Endothelial cell of umbilical vein (primary cell): ENCODE data around the gene RAMP1. TPM values are rescaled to one million over a fixed set of nuclear protein-coding genes. Genes with fewer than 3 reads are reported as not detected.

Source experiments
- BruUV-seq: library from RNA; stranded (reverse); fragments of 400-500 nt; replicated peaks from 2 replicates; lab custom pipeline; 2021; lab: Mats Ljungman, UMichigan
- CTCF ChIA-PET: fragments of 300-600, 350-600 bp; sonication (Branson Sonifier 250); formaldehyde crosslinking; loops from one replicate; lab custom pipeline; 2021; ENCODE audit warnings: antibody characterized with exemption, inconsistent platforms; lab: Charles Lee
- POLR2A ChIA-PET: fragments of 300-600, 350-600 bp; sonication (Branson Sonifier 250); formaldehyde crosslinking; loops from one replicate; lab custom pipeline; 2021; ENCODE audit warnings: antibody characterized with exemption, inconsistent platforms; lab: Charles Lee
- DNase-seq: peaks from one replicate; pipeline ENCODE4 v3.0.0-alpha.2; 2011; ENCODE audit warnings: low read depth, low spot score
- FAIRE-seq: peaks from 2 replicates; lab custom pipeline; 2011; peaks lifted over from hg19 to GRCh38; lab: Jason Lieb, UNC
- H2AFZ ChIP-seq: 2 replicates; pipeline ENCODE4 v1.6.0; 2012; ENCODE audit warnings: low read depth, low read length, control low read depth, inconsistent platforms
- H3K27ac ChIP-seq: 2 replicates; pipeline ENCODE4 v1.5.1; 2011; ENCODE audit warnings: low read depth, mild to moderate bottlenecking, control low read depth, low read length, moderate library complexity; ENCODE audit not compliant: insufficient read depth
- H3K27me3 ChIP-seq, 2 experiments: 2 replicates each; pipeline versions ENCODE4 v1.6.0 to v1.6.1; 2011; ENCODE audit warnings: low read length in 2 of 2, mixed read lengths in 1 of 2; ENCODE audit not compliant: control insufficient read depth in 2 of 2, insufficient read depth in 2 of 2
- H3K36me3 ChIP-seq, 2 experiments: 2 replicates in 1 of 2; 3 replicates in 1 of 2; pipeline ENCODE4 v1.5.1; 2011; ENCODE audit warnings: low read length in 2 of 2, mild to moderate bottlenecking in 1 of 2, moderate library complexity in 1 of 2; ENCODE audit not compliant: control insufficient read depth in 2 of 2, insufficient read depth in 2 of 2; ENCODE audit errors: extremely low read depth in 1 of 2
- H3K4me1 ChIP-seq: 3 replicates; pipeline ENCODE4 v1.5.1; 2011; ENCODE audit warnings: mild to moderate bottlenecking, low read length; ENCODE audit not compliant: control insufficient read depth, insufficient read depth; ENCODE audit errors: extremely low read depth
- H3K4me2 ChIP-seq: 2 replicates; pipeline ENCODE4 v1.6.1; 2011; ENCODE audit warnings: low read length, control low read depth, mixed read lengths; ENCODE audit not compliant: insufficient read depth
- H3K4me3 ChIP-seq, 3 experiments: fragments of 200-600 bp in 1 of 3; sonication (generic), shearing (Covaris generic) in 1 of 3; replicated peaks in 1 of 3; 2 replicates each; pipeline ENCODE4 v1.5.1; 2011 to 2016; ENCODE audit warnings: control low read depth in 3 of 3, low read length in 3 of 3, mild to moderate bottlenecking in 2 of 3, inconsistent platforms in 1 of 3, low read depth in 1 of 3, moderate library complexity in 1 of 3; ENCODE audit not compliant: insufficient read depth in 1 of 3
- H3K79me2 ChIP-seq: 2 replicates; pipeline ENCODE4 v1.6.0; 2012; ENCODE audit warnings: low read length, inconsistent platforms; ENCODE audit not compliant: control insufficient read depth, insufficient read depth
- H3K9ac ChIP-seq: replicated peaks from 2 replicates; pipeline ENCODE3; 2011; ENCODE audit warnings: low read length, control low read depth; ENCODE audit not compliant: insufficient read depth; ENCODE audit errors: extremely low read depth
- H3K9me1 ChIP-seq: replicated peaks from 3 replicates; pipeline ENCODE4 v1.6.0; 2011; ENCODE audit warnings: mild to moderate bottlenecking, low read length; ENCODE audit not compliant: control insufficient read depth, insufficient read depth; ENCODE audit errors: extremely low read depth
- H3K9me3 ChIP-seq: replicated peaks from 2 replicates; pipeline ENCODE4 v1.5.1; 2012; ENCODE audit warnings: low read length, inconsistent platforms; ENCODE audit not compliant: control insufficient read depth, insufficient read depth
- H4K20me1 ChIP-seq: replicated peaks from 2 replicates; pipeline ENCODE3; 2011; ENCODE audit warnings: mild to moderate bottlenecking, low read length; ENCODE audit not compliant: control insufficient read depth, insufficient read depth; ENCODE audit errors: extremely low read depth
- EZH2 ChIP-seq: IDR thresholded peaks from 2 replicates; pipeline ENCODE4 v1.6.1; 2012; ENCODE audit warnings: borderline replicate concordance, low read depth, mild to moderate bottlenecking, moderate library complexity, low read length, inconsistent platforms; ENCODE audit not compliant: severe bottlenecking
- FOS ChIP-seq: IDR thresholded peaks from 2 replicates; pipeline ENCODE4 v1.6.1; 2011; ENCODE audit warnings: mild to moderate bottlenecking, low read length, moderate library complexity, borderline replicate concordance; ENCODE audit not compliant: insufficient read depth
- GATA2 ChIP-seq: IDR thresholded peaks from 2 replicates; pipeline ENCODE4 v1.7.0; 2011; ENCODE audit warnings: low read depth, mild to moderate bottlenecking, moderate library complexity, mixed read lengths, low read length; ENCODE audit not compliant: insufficient read length, insufficient read depth
- JUN ChIP-seq: IDR thresholded peaks from 2 replicates; pipeline ENCODE4 v1.6.1; 2011; ENCODE audit warnings: borderline replicate concordance, low read depth; ENCODE audit not compliant: insufficient read length, insufficient read depth
- MYC ChIP-seq: IDR thresholded peaks from one replicate; pipeline ENCODE4 v1.6.1; 2011; ENCODE audit warnings: mild to moderate bottlenecking, low read depth, low read length
- POLR2A ChIP-seq: IDR thresholded peaks from 2 replicates; pipeline ENCODE4 v1.6.1; 2012; ENCODE audit warnings: low read depth, mild to moderate bottlenecking, control low read depth, low read length
- POLR2AphosphoS5 ChIP-seq: IDR thresholded peaks from 2 replicates; pipeline ENCODE4 v1.6.1; 2012; ENCODE audit warnings: low read depth, mild to moderate bottlenecking, control low read depth, low read length, moderate library complexity; ENCODE audit not compliant: insufficient read depth
- dilution Hi-C: fragments of 300-500 bp; cut with MboI; formaldehyde crosslinking; loops from one replicate; pipeline ENCODE4 v1.15.0; 2019; ENCODE audit warnings: low sequenced_read_pairs; ENCODE audit not compliant: extremely low pct_ligation_motif_present
- intact Hi-C: fragments of 100-400 bp; cut with micrococcal nuclease; formaldehyde crosslinking; loops from one replicate; pipeline ENCODE4 v1.10.0; 2022
- polyA plus RNA-seq, 4 experiments: library from polyadenylated mRNA; depleted of rRNA in 3 of 4; stranded (reverse) in 3 of 4; unstranded in 1 of 4; fragments of >200 nt; gene quantifications; 2 replicates each; pipeline versions ENCODE4 v1.2.1 to v1.2.3, GENCODE V29; 2011 to 2012; ENCODE audit warnings: missing spikeins in 1 of 4
- total RNA-seq: library from RNA; stranded (reverse); gene quantifications from 2 replicates; pipeline ENCODE4 v1.2.3, GENCODE V29; 2021
- TF ChIP-seq, protein P1 (sequence below), 2 donors: IDR thresholded peaks; 1 replicate in 1 of 2; 2 replicates in 1 of 2; pipeline ENCODE4 v1.5.1; 2011; ENCODE audit warnings: low read length in 2 of 2, mild to moderate bottlenecking in 2 of 2, moderate library complexity in 2 of 2, control low read depth in 1 of 2, inconsistent platforms in 1 of 2, low read depth in 1 of 2; ENCODE audit not compliant: insufficient read depth in 1 of 2; ENCODE audit errors: extremely low read depth in 1 of 2
- TF ChIP-seq, protein P2 (sequence below): IDR thresholded peaks from 2 replicates; pipeline ENCODE4 v1.6.1; 2011; ENCODE audit not compliant: insufficient read depth, insufficient read length

The RAMP1 gene
- total and polyA plus RNA-seq, 2 donors (not counting 3 experiments of a cell fraction or from before 2014, with no cell fraction given): 0.18 TPM; not detected in 1

DNA sequence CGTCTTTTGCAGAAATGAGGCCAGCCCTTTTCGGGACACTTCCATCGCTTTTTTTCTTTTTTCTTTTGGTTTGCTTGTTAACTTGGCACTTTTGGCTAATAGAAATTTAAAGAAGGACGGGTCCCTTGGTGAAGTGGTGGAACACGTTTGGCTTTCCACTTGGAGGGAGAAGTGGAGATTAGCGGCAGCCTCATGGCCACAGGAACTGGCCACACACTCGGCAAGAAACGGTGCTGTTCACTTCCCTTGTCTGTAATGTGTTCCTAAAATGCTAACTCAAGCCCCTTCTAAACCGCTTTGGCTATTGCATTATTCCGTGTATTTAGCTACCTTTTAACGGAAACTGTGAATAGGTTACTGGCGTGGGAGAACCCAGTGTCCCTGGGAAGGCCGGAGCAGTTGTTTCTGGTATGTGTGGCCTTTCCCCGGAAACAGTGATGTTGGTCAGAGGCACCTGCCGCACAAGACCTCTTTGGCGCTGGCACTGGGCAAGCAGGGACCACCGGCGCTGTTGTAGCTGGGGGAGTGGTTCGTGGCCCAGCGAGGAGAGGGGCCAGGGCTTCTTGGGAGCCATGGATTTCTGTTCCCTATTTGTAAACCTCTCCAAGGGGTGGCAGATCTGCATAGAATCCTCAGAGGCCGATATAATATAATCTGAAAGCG is 981 bp downstream of the RAMP1 start:
- no peaks in the 10 kb centered on the region for H3K79me2 ChIP-seq
- H3K4me3 ChIP-seq: no peak overlapping the region
- H2AFZ ChIP-seq: no peak overlapping the region
- DNase-seq (no peak), FAIRE-seq (no peak)
- no peak overlapping the region for H3K27ac ChIP-seq
- no peaks in the 10 kb centered on the region for H3K9me1 ChIP-seq
- no peaks in the 10 kb centered on the region for H3K4me1 ChIP-seq
- ChIA-PET POLR2A (no interaction called here), CTCF (interaction anchor here (1.1 kb wide), 1 partner anchor 63 kb away, joined by 3 read pairs; no protein-coding TSS in a partner anchor)
- no peak for TF ChIP-seq FOS
- no peak for TF ChIP-seq POLR2AphosphoS5
- no peak for TF ChIP-seq POLR2A
- TF ChIP-seq MYC: no peak
- TF ChIP-seq, protein P1, sequence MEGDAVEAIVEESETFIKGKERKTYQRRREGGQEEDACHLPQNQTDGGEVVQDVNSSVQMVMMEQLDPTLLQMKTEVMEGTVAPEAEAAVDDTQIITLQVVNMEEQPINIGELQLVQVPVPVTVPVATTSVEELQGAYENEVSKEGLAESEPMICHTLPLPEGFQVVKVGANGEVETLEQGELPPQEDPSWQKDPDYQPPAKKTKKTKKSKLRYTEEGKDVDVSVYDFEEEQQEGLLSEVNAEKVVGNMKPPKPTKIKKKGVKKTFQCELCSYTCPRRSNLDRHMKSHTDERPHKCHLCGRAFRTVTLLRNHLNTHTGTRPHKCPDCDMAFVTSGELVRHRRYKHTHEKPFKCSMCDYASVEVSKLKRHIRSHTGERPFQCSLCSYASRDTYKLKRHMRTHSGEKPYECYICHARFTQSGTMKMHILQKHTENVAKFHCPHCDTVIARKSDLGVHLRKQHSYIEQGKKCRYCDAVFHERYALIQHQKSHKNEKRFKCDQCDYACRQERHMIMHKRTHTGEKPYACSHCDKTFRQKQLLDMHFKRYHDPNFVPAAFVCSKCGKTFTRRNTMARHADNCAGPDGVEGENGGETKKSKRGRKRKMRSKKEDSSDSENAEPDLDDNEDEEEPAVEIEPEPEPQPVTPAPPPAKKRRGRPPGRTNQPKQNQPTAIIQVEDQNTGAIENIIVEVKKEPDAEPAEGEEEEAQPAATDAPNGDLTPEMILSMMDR (IDR thresholded peaks at IDR 0.05; ENCODE audit: extremely low read depth in 1 of 2, insufficient read depth in 1 of 2, low read depth in 1 of 2, low read length in 2 of 2): no peak
- TF ChIP-seq, protein P2, sequence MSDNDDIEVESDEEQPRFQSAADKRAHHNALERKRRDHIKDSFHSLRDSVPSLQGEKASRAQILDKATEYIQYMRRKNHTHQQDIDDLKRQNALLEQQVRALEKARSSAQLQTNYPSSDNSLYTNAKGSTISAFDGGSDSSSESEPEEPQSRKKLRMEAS: no peak
- no peak for TF ChIP-seq GATA2
- no peak for TF ChIP-seq EZH2
- no peak for TF ChIP-seq JUN
- BruUV-seq: no TSS peak
- dilution Hi-C loops: no loop called here
- no peak overlapping the region for H3K4me2 ChIP-seq
- peaks cover 35 to 37% of the 10 kb centered on the region in 2 experiments for H3K27me3 ChIP-seq
- no peak overlapping the region for H3K9ac ChIP-seq
- no peaks in the 10 kb centered on the region for H3K36me3 ChIP-seq
- intact Hi-C loops: no loop called here
- no peaks in the 10 kb centered on the region for H3K9me3 ChIP-seq
- no peaks in the 10 kb centered on the region for H4K20me1 ChIP-seq
